SK-N-SH (cell line): Measurements from ENCODE around the gene GOLGB1. TPM values are rescaled to one million over a fixed set of nuclear protein-coding genes. Genes with fewer than 3 reads are reported as not detected.

Source experiments
- CTCF ChIA-PET: fragments of 300-600, 350-600 bp; formaldehyde crosslinking; extraction: SDS; loops from one replicate; lab custom pipeline; 2021; lab: Yijun Ruan, JAX
- POLR2A ChIA-PET: fragments of 350-600 bp; sonication (Branson Sonifier 250); formaldehyde crosslinking; extraction: SDS; loops from one replicate; lab custom pipeline; 2020; ENCODE audit warnings: antibody characterized with exemption, inconsistent platforms; lab: Yijun Ruan, JAX
- DNase-seq: peaks from one replicate; pipeline ENCODE4 v3.0.0; 2012
- H2AFZ ChIP-seq: fragments of 200-600 bp; sonication (generic); 2 replicates; pipeline ENCODE4 v1.8.1; 2016; ENCODE audit warnings: antibody characterized with exemption, mild to moderate bottlenecking, low read depth
- H3F3A ChIP-seq: fragments of 200-600 bp; sonication (generic); replicated peaks from 2 replicates; pipeline ENCODE3; 2016; ENCODE audit warnings: antibody characterized with exemption, mild to moderate bottlenecking; ENCODE audit not compliant: insufficient read depth
- H3K27ac ChIP-seq, 2 experiments: fragments of 200-500 bp in 1 of 2; fragments of 200-600 bp in 1 of 2; sonication (Bioruptor generic) in 1 of 2; sonication (generic), shearing (Covaris generic) in 1 of 2; 2 replicates each; pipeline versions ENCODE4 v1.5.1 to v1.6.1; 2014 to 2016; ENCODE audit warnings: low read depth in 2 of 2, inconsistent platforms in 1 of 2, low read length in 1 of 2, mild to moderate bottlenecking in 1 of 2, mixed read lengths in 1 of 2
- H3K27me3 ChIP-seq: fragments of 200-600 bp; sonication (generic), shearing (Covaris generic); 2 replicates; pipeline ENCODE4 v1.6.1; 2016; ENCODE audit warnings: mixed run types; ENCODE audit not compliant: insufficient read depth
- H3K36me3 ChIP-seq, 2 experiments: fragments of 200-500 bp in 1 of 2; fragments of 200-600 bp in 1 of 2; sonication (Bioruptor generic) in 1 of 2; sonication (generic) in 1 of 2; replicated peaks in 1 of 2; 2 replicates each; pipeline versions ENCODE3 to v1.5.1; 2014 to 2016; ENCODE audit warnings: low read length in 1 of 2, mild to moderate bottlenecking in 1 of 2; ENCODE audit not compliant: insufficient read depth in 2 of 2, control insufficient read depth in 1 of 2
- H3K4me1 ChIP-seq, 2 experiments: fragments of 200-500 bp in 1 of 2; fragments of 200-600 bp in 1 of 2; sonication (Bioruptor generic) in 1 of 2; sonication (generic), shearing (Covaris generic) in 1 of 2; 2 replicates each; pipeline versions ENCODE4 v1.5.1 to v1.6.1; 2014 to 2016; ENCODE audit warnings: low read depth in 1 of 2, low read length in 1 of 2, mixed run types in 1 of 2; ENCODE audit not compliant: insufficient read depth in 2 of 2, control insufficient read depth in 1 of 2
- H3K4me2 ChIP-seq: fragments of 200-600 bp; sonication (generic), shearing (Covaris generic); 2 replicates; pipeline ENCODE4 v1.6.1; 2017; ENCODE audit warnings: mixed run types
- H3K4me3 ChIP-seq, 2 experiments: fragments of 200-500 bp in 1 of 2; fragments of 200-600 bp in 1 of 2; sonication (Bioruptor generic) in 1 of 2; sonication (generic), shearing (Covaris generic) in 1 of 2; 2 replicates each; pipeline versions ENCODE4 v1.5.1 to v1.8.1; 2014 to 2016; ENCODE audit warnings: low read depth in 2 of 2, inconsistent platforms in 1 of 2, low read length in 1 of 2, mild to moderate bottlenecking in 1 of 2, mixed read lengths in 1 of 2, moderate library complexity in 1 of 2
- H3K79me2 ChIP-seq: fragments of 200-600 bp; sonication (generic); 2 replicates; pipeline ENCODE4 v1.8.1; 2017; ENCODE audit warnings: mild to moderate bottlenecking; ENCODE audit not compliant: insufficient read depth
- H3K9ac ChIP-seq: fragments of 200-600 bp; sonication (generic); 2 replicates; pipeline ENCODE4 v1.6.1; 2017; ENCODE audit warnings: mixed run types
- H3K9me2 ChIP-seq: fragments of 200-600 bp; sonication (generic); 2 replicates; pipeline ENCODE4 v1.6.1; 2017; ENCODE audit warnings: mixed run types
- H3K9me3 ChIP-seq: fragments of 200-600 bp; sonication (generic); 2 replicates; pipeline ENCODE4 v1.6.1; 2017; ENCODE audit warnings: mixed run types, mild to moderate bottlenecking, moderate library complexity
- H4K20me1 ChIP-seq: fragments of 200-600 bp; sonication (generic); 2 replicates; pipeline ENCODE4 v1.6.1; 2017; ENCODE audit warnings: mild to moderate bottlenecking, mixed run types; ENCODE audit not compliant: insufficient read depth
- CHD2 ChIP-seq: fragments of 150-350 bp; IDR thresholded peaks from 2 replicates; pipeline ENCODE4 v1.6.1; 2018; ENCODE audit warnings: low read length; ENCODE audit not compliant: partially characterized antibody
- CTCF ChIP-seq: fragments of 200-600 bp; sonication (generic); IDR thresholded peaks from 2 replicates; pipeline ENCODE4 v1.6.1; 2017; ENCODE audit warnings: antibody characterized with exemption, mild to moderate bottlenecking, moderate library complexity
- ELF1 ChIP-seq: IDR thresholded peaks from 2 replicates; pipeline ENCODE4 v1.4.0; 2012
- EZH2phosphoT487 ChIP-seq: fragments of 200-600 bp; sonication (generic); IDR thresholded peaks from 2 replicates; pipeline ENCODE4 v1.6.1; 2017; ENCODE audit warnings: low read depth, mixed run types, mild to moderate bottlenecking, antibody characterized with exemption, moderate library complexity, borderline replicate concordance
- FOXM1 ChIP-seq: IDR thresholded peaks from 2 replicates; pipeline ENCODE4 v1.4.0; 2012; ENCODE audit warnings: low read depth, mild to moderate bottlenecking
- IRF3 ChIP-seq: fragments of 150-350 bp; IDR thresholded peaks from 2 replicates; pipeline ENCODE4 v1.6.1; 2016; ENCODE audit warnings: mild to moderate bottlenecking, low read depth, low read length
- NFIC ChIP-seq: IDR thresholded peaks from 2 replicates; pipeline ENCODE4 v1.4.0; 2012; ENCODE audit warnings: borderline replicate concordance
- NRF1 ChIP-seq: IDR thresholded peaks from 2 replicates; pipeline ENCODE4 v1.6.1; 2012; ENCODE audit warnings: low read depth, mild to moderate bottlenecking, low read length
- POLR2AphosphoS5 ChIP-seq: IDR thresholded peaks from 2 replicates; pipeline ENCODE4 v1.6.1; 2012; ENCODE audit warnings: low read depth, low read length
- RCOR1 ChIP-seq: fragments of 150-350 bp; IDR thresholded peaks from 2 replicates; pipeline ENCODE4 v1.6.1; 2017; ENCODE audit warnings: antibody characterized with exemption, low read length
- RFX5 ChIP-seq: IDR thresholded peaks from 2 replicates; pipeline ENCODE4 v1.6.1; 2012; ENCODE audit warnings: mild to moderate bottlenecking, improper control_type of control experiment, low read length
- RXRA ChIP-seq: IDR thresholded peaks from 2 replicates; pipeline ENCODE4 v1.4.0; 2012; ENCODE audit warnings: low read depth, mild to moderate bottlenecking, borderline replicate concordance
- SIN3A ChIP-seq: IDR thresholded peaks from 2 replicates; pipeline ENCODE4 v1.6.1; 2012; ENCODE audit warnings: low read depth, mild to moderate bottlenecking, low read length, moderate library complexity, borderline replicate concordance
- WGBS: methylation state at CpG from one replicate; pipeline ENCODE4 v1.1.6; 2017; ENCODE audit warnings: low lambda C conversion rate; 5-methylcytosine and 5-hydroxymethylcytosine counted together
- polyA plus RNA-seq, 3 experiments: library from polyadenylated mRNA; depleted of rRNA; stranded (reverse); fragments of >200 nt; gene quantifications; 2 replicates each; pipeline ENCODE4 v1.2.3, GENCODE V29; 2012
- TF ChIP-seq, protein P1 (sequence below): IDR thresholded peaks from 2 replicates; pipeline ENCODE4 v1.4.0; 2012; ENCODE audit warnings: low read depth, borderline replicate concordance

Gene GOLGB1
- polyA plus RNA-seq, 1 of the 3 experiments (the other 2 are of a cell fraction) = 10.3 TPM

- peaks cover 66 to 74% of the 10 kb centered on the region in 2 experiments for H3K36me3 ChIP-seq
- H3K9me3 ChIP-seq = no peaks in the 10 kb centered on the region
- H3F3A ChIP-seq = no peaks in the 10 kb centered on the region
- H3K27ac ChIP-seq = no peak overlapping the region
- no peaks in the 10 kb centered on the region for H3K4me1 ChIP-seq
- H2AFZ ChIP-seq = no peak overlapping the region
- POLR2A ChIA-PET = no interaction called here
- H3K9me2 ChIP-seq = no peaks in the 10 kb centered on the region
- 90% methylated on average over 3 of the region's 3 CpGs for WGBS
- H3K4me3 ChIP-seq = no peak overlapping the region
- DNase-seq = no peak
- no peak overlapping the region for H3K4me2 ChIP-seq
- no peaks in the 10 kb centered on the region for H4K20me1 ChIP-seq
- H3K9ac ChIP-seq = no peak overlapping the region
- TF ChIP-seq ELF1 = no peak
- TF ChIP-seq, protein P1, sequence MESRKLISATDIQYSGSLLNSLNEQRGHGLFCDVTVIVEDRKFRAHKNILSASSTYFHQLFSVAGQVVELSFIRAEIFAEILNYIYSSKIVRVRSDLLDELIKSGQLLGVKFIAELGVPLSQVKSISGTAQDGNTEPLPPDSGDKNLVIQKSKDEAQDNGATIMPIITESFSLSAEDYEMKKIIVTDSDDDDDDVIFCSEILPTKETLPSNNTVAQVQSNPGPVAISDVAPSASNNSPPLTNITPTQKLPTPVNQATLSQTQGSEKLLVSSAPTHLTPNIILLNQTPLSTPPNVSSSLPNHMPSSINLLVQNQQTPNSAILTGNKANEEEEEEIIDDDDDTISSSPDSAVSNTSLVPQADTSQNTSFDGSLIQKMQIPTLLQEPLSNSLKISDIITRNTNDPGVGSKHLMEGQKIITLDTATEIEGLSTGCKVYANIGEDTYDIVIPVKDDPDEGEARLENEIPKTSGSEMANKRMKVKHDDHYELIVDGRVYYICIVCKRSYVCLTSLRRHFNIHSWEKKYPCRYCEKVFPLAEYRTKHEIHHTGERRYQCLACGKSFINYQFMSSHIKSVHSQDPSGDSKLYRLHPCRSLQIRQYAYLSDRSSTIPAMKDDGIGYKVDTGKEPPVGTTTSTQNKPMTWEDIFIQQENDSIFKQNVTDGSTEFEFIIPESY = no peak
- TF ChIP-seq CTCF = no peak
- TF ChIP-seq IRF3 = no peak
- no peak for TF ChIP-seq RFX5
- no peak for TF ChIP-seq EZH2phosphoT487
- TF ChIP-seq, all 33 proteins: peak for 0
- Histone ChIP-seq H3K27me3 (no peaks in the 10 kb centered on the region), H3K79me2 (no peaks in the 10 kb centered on the region)
- CTCF ChIA-PET = interaction anchor here (1.4 to 1.9 kb wide), 2 partner anchors 15 to 31 kb away, joined by 3 to 5 read pairs; no protein-coding TSS in a partner anchor
Observed at GRCh38 chr3:121696186-121696585, 53.4 kb downstream of the GOLGB1 start.

DNA sequence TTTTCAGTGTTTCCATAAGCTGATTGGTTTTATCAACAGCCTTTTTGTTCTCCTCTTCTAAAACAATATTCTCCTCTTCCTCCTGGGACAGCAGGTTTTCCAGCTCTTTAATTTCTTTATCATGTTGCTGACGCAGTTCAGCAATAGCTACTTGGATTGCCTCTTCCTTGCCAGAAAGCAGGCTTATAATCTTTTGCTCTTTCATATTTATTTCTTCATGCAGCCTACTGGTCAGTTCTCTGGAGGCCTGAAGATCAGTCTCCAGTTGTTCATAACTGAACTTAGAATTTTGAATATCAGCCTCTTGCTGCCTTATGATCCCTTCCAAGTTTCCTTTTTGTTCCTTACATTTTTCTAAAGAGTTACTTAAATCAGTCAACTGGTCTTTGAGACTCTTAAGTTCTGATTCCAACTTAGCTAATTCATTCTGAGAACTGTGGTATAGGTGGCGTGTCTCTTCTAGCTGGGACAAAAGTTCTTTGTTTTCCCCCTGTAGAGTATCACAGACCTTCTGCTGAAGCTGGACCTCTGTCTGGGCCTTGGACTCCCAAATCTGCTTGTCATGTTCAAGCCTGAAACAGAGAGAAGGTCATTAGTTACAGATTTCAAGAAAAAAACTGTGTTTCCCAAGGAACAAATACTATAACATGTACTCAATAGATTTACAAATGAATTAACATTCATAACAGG is 57.4 kb downstream of the GOLGB1 start:
- 93% methylated on average over 2 of the region's 2 CpGs for WGBS
- Histone ChIP-seq H3K4me2 (no peak overlapping the region), H3K9me2 (no peaks in the 10 kb centered on the region), H3K27me3 (no peaks in the 10 kb centered on the region), H2AFZ (no peak overlapping the region), H4K20me1 (no peaks in the 10 kb centered on the region), H3F3A (no peaks in the 10 kb centered on the region), H3K27ac (no peak overlapping the region), H3K4me1 (no peaks in the 10 kb centered on the region), H3K79me2 (no peaks in the 10 kb centered on the region), H3K36me3 (peaks cover 40 to 56% of the 10 kb centered on the region in 2 experiments), H3K9ac (no peak overlapping the region), H3K4me3 (no peak overlapping the region), H3K9me3 (no peaks in the 10 kb centered on the region)
- no peak for DNase-seq
- TF ChIP-seq RFX5 (no peak), NRF1 (no peak), ELF1 (no peak), NFIC (no peak), CHD2 (no peak), POLR2AphosphoS5 (no peak), SIN3A (no peak), RXRA (no peak), RCOR1 (no peak), FOXM1 (no peak)
- ChIA-PET POLR2A (no interaction called here), CTCF (no interaction called here)
